Gastrocnemius medialis (tissue), 4 donors: ENCODE results near the gene TAS2R50.
"Not testable (repeated sequence)": the region's sequence is repeated elsewhere in the genome, so short reads cannot be mapped to it uniquely, and the experiment has no call there.

ENCODE experiments used
- POLR2A ChIP-seq, 2 donors: fragments of 450-650 bp; IDR thresholded peaks; one replicate each; pipeline ENCODE4 v1.6.1; 2017; ENCODE audit warnings: antibody characterized with exemption in 2 of 2, mild to moderate bottlenecking in 2 of 2, moderate library complexity in 2 of 2
- TF ChIP-seq, protein P1 (sequence below), 5 experiments: fragments of 450-650 bp in 3 of 5; fragments of 200-600 bp in 2 of 5; sonication (generic) in 2 of 5; IDR thresholded peaks in 4 of 5; conservative IDR thresholded peaks in 1 of 5; 1 replicate in 4 of 5; 2 replicates in 1 of 5; pipeline ENCODE4 v1.5.1; 2016 to 2019; ENCODE audit warnings: antibody characterized with exemption in 5 of 5, mild to moderate bottlenecking in 3 of 5, moderate library complexity in 3 of 5

DNA sequence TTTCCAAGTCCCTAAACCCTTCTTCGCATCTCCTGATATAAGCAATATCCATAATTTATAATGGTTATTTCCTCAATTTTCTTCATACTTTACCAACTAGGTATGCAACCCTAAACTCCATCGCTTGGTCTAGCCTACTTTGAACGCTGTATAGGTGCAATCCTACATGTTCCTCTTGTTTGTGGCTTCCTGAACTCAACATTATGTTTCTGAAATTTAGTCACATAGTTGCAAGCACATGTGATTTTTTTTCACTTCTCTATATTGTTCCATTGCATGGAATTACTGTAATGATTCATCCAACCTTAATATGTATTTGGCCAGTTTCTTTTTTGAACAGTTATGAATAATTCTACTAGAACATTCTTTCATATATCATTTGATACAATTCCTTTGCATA lies 47.2 kb upstream of the TAS2R50 start:
- TF ChIP-seq, protein P1, sequence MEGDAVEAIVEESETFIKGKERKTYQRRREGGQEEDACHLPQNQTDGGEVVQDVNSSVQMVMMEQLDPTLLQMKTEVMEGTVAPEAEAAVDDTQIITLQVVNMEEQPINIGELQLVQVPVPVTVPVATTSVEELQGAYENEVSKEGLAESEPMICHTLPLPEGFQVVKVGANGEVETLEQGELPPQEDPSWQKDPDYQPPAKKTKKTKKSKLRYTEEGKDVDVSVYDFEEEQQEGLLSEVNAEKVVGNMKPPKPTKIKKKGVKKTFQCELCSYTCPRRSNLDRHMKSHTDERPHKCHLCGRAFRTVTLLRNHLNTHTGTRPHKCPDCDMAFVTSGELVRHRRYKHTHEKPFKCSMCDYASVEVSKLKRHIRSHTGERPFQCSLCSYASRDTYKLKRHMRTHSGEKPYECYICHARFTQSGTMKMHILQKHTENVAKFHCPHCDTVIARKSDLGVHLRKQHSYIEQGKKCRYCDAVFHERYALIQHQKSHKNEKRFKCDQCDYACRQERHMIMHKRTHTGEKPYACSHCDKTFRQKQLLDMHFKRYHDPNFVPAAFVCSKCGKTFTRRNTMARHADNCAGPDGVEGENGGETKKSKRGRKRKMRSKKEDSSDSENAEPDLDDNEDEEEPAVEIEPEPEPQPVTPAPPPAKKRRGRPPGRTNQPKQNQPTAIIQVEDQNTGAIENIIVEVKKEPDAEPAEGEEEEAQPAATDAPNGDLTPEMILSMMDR (IDR thresholded peaks at IDR 0.05 in 4 of 5, conservative IDR thresholded peaks at IDR 0.05 in 1 of 5) = not testable (repeated sequence)
- TF ChIP-seq POLR2A (IDR thresholded peaks at IDR 0.05) = not testable (repeated sequence)
